Measurements from ENCODE around the gene SORCS2. TPM values are rescaled to one million over a fixed set of nuclear protein-coding genes. Genes with fewer than 3 reads are reported as not detected.

SORCS2 gene
- polyA plus RNA-seq, 1 of the 3 experiments (the other 2 are of a cell fraction), result 1.6 TPM

DNA sequence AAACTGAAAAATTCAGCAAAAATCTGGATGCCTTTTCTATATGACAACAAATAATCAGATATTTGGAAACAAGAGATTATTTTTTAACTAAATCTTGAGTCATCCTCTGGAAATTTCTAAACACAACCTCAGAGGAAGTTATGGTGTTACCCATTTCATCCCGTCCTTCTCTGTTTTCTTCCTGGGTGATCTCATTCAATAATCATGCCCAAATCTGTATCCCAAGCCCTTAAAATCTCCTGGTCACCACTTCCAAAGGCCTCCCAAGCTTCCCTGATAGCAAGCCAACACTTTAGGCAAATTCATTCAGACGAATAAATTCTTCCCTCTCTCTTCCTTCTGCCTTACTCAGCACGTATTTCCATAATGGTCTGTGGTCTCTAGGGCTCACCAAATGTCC lies 9.7 kb upstream of the SORCS2 start:
- POLR2A ChIA-PET, result no interaction called here
- no peaks in the 10 kb centered on the region for H3K79me2 ChIP-seq (ENCODE audit: insufficient read depth)
- no peaks in the 10 kb centered on the region for H3K36me3 ChIP-seq (replicated peaks in 1 of 2; ENCODE audit: control insufficient read depth in 1 of 2, insufficient read depth in 2 of 2, low read length in 1 of 2)
- H3K27me3 ChIP-seq (ENCODE audit: insufficient read depth), result peaks cover 6% of the 10 kb centered on the region; the same call in 1 of the 2 replicates
- no peaks in the 10 kb centered on the region for H3K9me3 ChIP-seq
- no peak for DNase-seq
- no peak overlapping the region for H3K9ac ChIP-seq
- H3K4me3 ChIP-seq (ENCODE audit: low read depth in 2 of 2, low read length in 1 of 2), result no peak overlapping the region
- no peak overlapping the region for H3K27ac ChIP-seq (ENCODE audit: low read depth in 2 of 2, low read length in 1 of 2)
- no peaks in the 10 kb centered on the region; a peak in 1 of 4 replicates for H3K4me1 ChIP-seq (ENCODE audit: control insufficient read depth in 1 of 2, insufficient read depth in 2 of 2, low read depth in 1 of 2, low read length in 1 of 2)
- no peaks in the 10 kb centered on the region for H3K9me2 ChIP-seq
- 47% methylated on average over 3 of the region's 3 CpGs for WGBS (ENCODE audit: low lambda C conversion rate)
- no peak overlapping the region for H3K4me2 ChIP-seq
- no peaks in the 10 kb centered on the region for H3F3A ChIP-seq (replicated peaks; ENCODE audit: insufficient read depth)
- no peaks in the 10 kb centered on the region for H4K20me1 ChIP-seq (ENCODE audit: insufficient read depth)
- TF ChIP-seq EZH2phosphoT487 (IDR thresholded peaks at IDR 0.05; ENCODE audit: borderline replicate concordance, low read depth) (no peak), YY1 (IDR thresholded peaks at IDR 0.05; ENCODE audit: low read depth) (no peak), FOXJ3 (CRISPR knock-in tag; IDR thresholded peaks at IDR 0.05) (no peak), SMC3 (IDR thresholded peaks at IDR 0.05; ENCODE audit: low read depth, low read length) (no peak), NRF1 (IDR thresholded peaks at IDR 0.05; ENCODE audit: low read depth, low read length) (no peak), CHD2 (IDR thresholded peaks at IDR 0.05; ENCODE audit: low read length, partially characterized antibody) (no peak), EP300 (IDR thresholded peaks at IDR 0.05; ENCODE audit: borderline replicate concordance in 1 of 2, low read depth in 1 of 2, low read length in 1 of 2) (no peak), NFIC (IDR thresholded peaks at IDR 0.05; ENCODE audit: borderline replicate concordance) (no peak), MEF2A (IDR thresholded peaks at IDR 0.05; ENCODE audit: borderline replicate concordance, low read depth) (no peak), IRF3 (IDR thresholded peaks at IDR 0.05; ENCODE audit: low read depth, low read length) (no peak)
- TF ChIP-seq, protein P1, sequence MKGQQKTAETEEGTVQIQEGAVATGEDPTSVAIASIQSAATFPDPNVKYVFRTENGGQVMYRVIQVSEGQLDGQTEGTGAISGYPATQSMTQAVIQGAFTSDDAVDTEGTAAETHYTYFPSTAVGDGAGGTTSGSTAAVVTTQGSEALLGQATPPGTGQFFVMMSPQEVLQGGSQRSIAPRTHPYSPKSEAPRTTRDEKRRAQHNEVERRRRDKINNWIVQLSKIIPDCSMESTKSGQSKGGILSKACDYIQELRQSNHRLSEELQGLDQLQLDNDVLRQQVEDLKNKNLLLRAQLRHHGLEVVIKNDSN (IDR thresholded peaks at IDR 0.05; ENCODE audit: borderline replicate concordance, low read depth), result no peak
- TF ChIP-seq, protein P2, sequence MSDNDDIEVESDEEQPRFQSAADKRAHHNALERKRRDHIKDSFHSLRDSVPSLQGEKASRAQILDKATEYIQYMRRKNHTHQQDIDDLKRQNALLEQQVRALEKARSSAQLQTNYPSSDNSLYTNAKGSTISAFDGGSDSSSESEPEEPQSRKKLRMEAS (IDR thresholded peaks at IDR 0.05; ENCODE audit: low read depth), result no peak
- TF ChIP-seq, protein P3, sequence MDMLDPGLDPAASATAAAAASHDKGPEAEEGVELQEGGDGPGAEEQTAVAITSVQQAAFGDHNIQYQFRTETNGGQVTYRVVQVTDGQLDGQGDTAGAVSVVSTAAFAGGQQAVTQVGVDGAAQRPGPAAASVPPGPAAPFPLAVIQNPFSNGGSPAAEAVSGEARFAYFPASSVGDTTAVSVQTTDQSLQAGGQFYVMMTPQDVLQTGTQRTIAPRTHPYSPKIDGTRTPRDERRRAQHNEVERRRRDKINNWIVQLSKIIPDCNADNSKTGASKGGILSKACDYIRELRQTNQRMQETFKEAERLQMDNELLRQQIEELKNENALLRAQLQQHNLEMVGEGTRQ (IDR thresholded peaks at IDR 0.05; ENCODE audit: borderline replicate concordance, low read depth, low read length), result no peak
- TF ChIP-seq, protein P4, sequence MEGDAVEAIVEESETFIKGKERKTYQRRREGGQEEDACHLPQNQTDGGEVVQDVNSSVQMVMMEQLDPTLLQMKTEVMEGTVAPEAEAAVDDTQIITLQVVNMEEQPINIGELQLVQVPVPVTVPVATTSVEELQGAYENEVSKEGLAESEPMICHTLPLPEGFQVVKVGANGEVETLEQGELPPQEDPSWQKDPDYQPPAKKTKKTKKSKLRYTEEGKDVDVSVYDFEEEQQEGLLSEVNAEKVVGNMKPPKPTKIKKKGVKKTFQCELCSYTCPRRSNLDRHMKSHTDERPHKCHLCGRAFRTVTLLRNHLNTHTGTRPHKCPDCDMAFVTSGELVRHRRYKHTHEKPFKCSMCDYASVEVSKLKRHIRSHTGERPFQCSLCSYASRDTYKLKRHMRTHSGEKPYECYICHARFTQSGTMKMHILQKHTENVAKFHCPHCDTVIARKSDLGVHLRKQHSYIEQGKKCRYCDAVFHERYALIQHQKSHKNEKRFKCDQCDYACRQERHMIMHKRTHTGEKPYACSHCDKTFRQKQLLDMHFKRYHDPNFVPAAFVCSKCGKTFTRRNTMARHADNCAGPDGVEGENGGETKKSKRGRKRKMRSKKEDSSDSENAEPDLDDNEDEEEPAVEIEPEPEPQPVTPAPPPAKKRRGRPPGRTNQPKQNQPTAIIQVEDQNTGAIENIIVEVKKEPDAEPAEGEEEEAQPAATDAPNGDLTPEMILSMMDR (IDR thresholded peaks at IDR 0.05), result no peak
- CTCF ChIA-PET, result interaction anchor here (0.6 to 4.3 kb wide), 4 partner anchors 9 to 545 kb away, joined by 3 to 16 read pairs (median 4); partner anchors contain the start of gene SORCS2
- H2AFZ ChIP-seq (ENCODE audit: low read depth), result no peak overlapping the region

All from SK-N-SH (cell line).